Epithelial cell of proximal tubule (primary cell): ENCODE data around the gene CHD5. TPM values are rescaled to one million over a fixed set of nuclear protein-coding genes. Genes with fewer than 3 reads are reported as not detected.
"Not testable (repeated sequence)": the region's sequence is repeated elsewhere in the genome, so short reads cannot be mapped to it uniquely, and the experiment has no call there.

Source experiments
- DNase-seq: peaks from one replicate; pipeline ENCODE4 v3.0.0-alpha.2; 2011; ENCODE audit warnings: low read depth
- H3K4me3 ChIP-seq: 2 replicates; pipeline ENCODE4 v1.5.1; 2011; ENCODE audit warnings: low read depth, mild to moderate bottlenecking, low read length
- CTCF ChIP-seq: conservative IDR thresholded peaks from 2 replicates; pipeline ENCODE4 v1.5.1; 2012; ENCODE audit warnings: low read depth, mild to moderate bottlenecking, low read length
- total RNA-seq: library from RNA; depleted of rRNA; stranded (reverse); fragments of >200 nt; gene quantifications from 2 replicates; pipeline ENCODE4 v1.2.3, GENCODE V29; 2015

The CHD5 gene
- total RNA-seq, 1 donor from 2014 or later, result under 0.01 TPM

GRCh38 chr1:6083385-6083784 lies 96.7 kb downstream of the CHD5 start:
- DNase-seq, result no peak
- no peak overlapping the region for H3K4me3 ChIP-seq
- TF ChIP-seq CTCF, result no peak

GRCh38 chr1:6082430-6082971 lies 97.6 kb downstream of the CHD5 start:
- no peak overlapping the region for H3K4me3 ChIP-seq
- TF ChIP-seq CTCF, result no peak
- DNase-seq, result no peak

GRCh38 chr1:6081901-6082300 lies 98.2 kb downstream of the CHD5 start:
- no peak for DNase-seq
- no peak overlapping the region for H3K4me3 ChIP-seq
- TF ChIP-seq CTCF, result no peak

GRCh38 chr1:6080469-6080868 lies 99.7 kb downstream of the CHD5 start:
- peak; percentile 33 for TF ChIP-seq CTCF
- no peak for DNase-seq

GRCh38 chr1:6077919-6078318 lies 102.2 kb downstream of the CHD5 start:
- DNase-seq, result no peak
- no peak overlapping the region for H3K4me3 ChIP-seq
- TF ChIP-seq CTCF, result no peak

More at GRCh38 chr1:6080469-6080868, 99.7 kb downstream of the CHD5 start:
- H3K4me3 ChIP-seq, result no peak overlapping the region

GRCh38 chr1:6077506-6077905 lies 102.6 kb downstream of the CHD5 start:
- DNase-seq, result no peak
- H3K4me3 ChIP-seq, result no peak overlapping the region
- TF ChIP-seq CTCF, result no peak

- not testable (repeated sequence) for DNase-seq, H3K4me3 ChIP-seq
Measured at GRCh38 chr1:6077061-6077460, 103.1 kb downstream of the CHD5 start.

- H3K4me3 ChIP-seq, result no peak overlapping the region
- TF ChIP-seq CTCF, result no peak
- no peak for DNase-seq
Measured at GRCh38 chr1:6075748-6076147, 104.4 kb downstream of the CHD5 start.
